Measurements from ENCODE around the gene DIO3.
"Not testable (repeated sequence)": the region's sequence is repeated elsewhere in the genome, so short reads cannot be mapped to it uniquely, and the experiment has no call there.

Gene DIO3

GRCh38 chr14:101543814-101544213 lies 17.5 kb upstream of the DIO3 start:
- DNase-seq = no peak

GRCh38 chr14:101544550-101544949 lies 16.7 kb upstream of the DIO3 start:
- no peak for DNase-seq

GRCh38 chr14:101546706-101547105 lies 14.6 kb upstream of the DIO3 start:
- DNase-seq = no peak

- DNase-seq = no peak
Measured at GRCh38 chr14:101547107-101547738, 14.1 kb upstream of the DIO3 start.

- DNase-seq = no peak
Measured at GRCh38 chr14:101547961-101548669, 13.2 kb upstream of the DIO3 start.

- no peak for DNase-seq
Measured at GRCh38 chr14:101548710-101549109, 12.6 kb upstream of the DIO3 start.

GRCh38 chr14:101549154-101549553 lies 12.1 kb upstream of the DIO3 start:
- no peak for DNase-seq

GRCh38 chr14:101550202-101550912 lies 10.9 kb upstream of the DIO3 start:
- not testable (repeated sequence) for DNase-seq

GRCh38 chr14:101551729-101552595 lies 9.3 kb upstream of the DIO3 start:
- no peak for DNase-seq

GRCh38 chr14:101552786-101553231 lies 8.5 kb upstream of the DIO3 start:
- no peak for DNase-seq

GRCh38 chr14:101553393-101553792 lies 7.9 kb upstream of the DIO3 start:
- DNase-seq = no peak

GRCh38 chr14:101553931-101554330 lies 7.4 kb upstream of the DIO3 start:
- no peak for DNase-seq

GRCh38 chr14:101554991-101555668 lies 6.2 kb upstream of the DIO3 start:
- no peak for DNase-seq

- DNase-seq = not testable (repeated sequence)
Measured at GRCh38 chr14:101555669-101556043, 5.6 kb upstream of the DIO3 start.

- no peak for DNase-seq
Measured at GRCh38 chr14:101556131-101556530, 5.2 kb upstream of the DIO3 start.

GRCh38 chr14:101556566-101557320 lies 4.6 kb upstream of the DIO3 start:
- DNase-seq = no peak

- no peak for DNase-seq
Measured at GRCh38 chr14:101557321-101557695, 4.0 kb upstream of the DIO3 start.

- no peak for DNase-seq
Measured at GRCh38 chr14:101557811-101558738, 3.2 kb upstream of the DIO3 start.

GRCh38 chr14:101558739-101559240 lies 2.5 kb upstream of the DIO3 start:
- DNase-seq = no peak

GRCh38 chr14:101559250-101559623 lies 2.1 kb upstream of the DIO3 start:
- no peak for DNase-seq
